IMR-90 (cell line): Measurements from ENCODE around the gene FALEC.

Experiments used
- CEBPB ChIP-seq: IDR thresholded peaks from 2 replicates; pipeline ENCODE4 v1.6.1; 2012; ENCODE audit warnings: low read depth, low read length, improper control_type of control experiment
- CHD1 ChIP-seq: IDR thresholded peaks from 2 replicates; pipeline ENCODE4 v1.6.1; 2012; ENCODE audit warnings: low read depth, low read length, improper control_type of control experiment
- CTCF ChIP-seq: conservative IDR thresholded peaks from 2 replicates; pipeline ENCODE4 v1.5.1; 2012; ENCODE audit warnings: mild to moderate bottlenecking, low read depth, low read length, improper control_type of control experiment
- FOS ChIP-seq: fragments of 150-350 bp; IDR thresholded peaks from 2 replicates; pipeline ENCODE4 v1.6.1; 2016; ENCODE audit warnings: low read depth, low read length
- POLR2A ChIP-seq: IDR thresholded peaks from 2 replicates; pipeline ENCODE4 v1.6.1; 2012; ENCODE audit warnings: mild to moderate bottlenecking, low read depth, low read length

GRCh38 chr1:150512846-150513245 is 2.7 kb upstream of the FALEC start:
- no peak for TF ChIP-seq POLR2A
- TF ChIP-seq CEBPB = no peak
- no peak for TF ChIP-seq CTCF
- TF ChIP-seq FOS = no peak
- no peak for TF ChIP-seq CHD1
